Endodermal cell (in vitro differentiated cells): ENCODE results near the gene ADAMTS12. TPM values are rescaled to one million over a fixed set of nuclear protein-coding genes. Genes with fewer than 3 reads are reported as not detected.

ENCODE experiments used
- DNase-seq: peaks from one replicate; pipeline ENCODE4 v3.0.0-alpha.2; 2017
- H3K27ac ChIP-seq: 2 replicates; pipeline ENCODE4 v1.5.1; 2013; ENCODE audit warnings: mild to moderate bottlenecking, low read depth, low read length, moderate library complexity
- H3K27me3 ChIP-seq: 2 replicates; pipeline ENCODE4 v1.6.1; 2013; ENCODE audit warnings: mild to moderate bottlenecking, low read length, moderate library complexity; ENCODE audit not compliant: insufficient read depth, control insufficient read depth, poor library complexity, severe bottlenecking
- H3K36me3 ChIP-seq: 2 replicates; pipeline ENCODE4 v1.7.0; 2013; ENCODE audit warnings: mild to moderate bottlenecking, low read length, moderate library complexity; ENCODE audit not compliant: control insufficient read depth, insufficient read depth
- H3K4me1 ChIP-seq: one replicate; pipeline ENCODE4 v1.7.0; 2013; ENCODE audit warnings: low read length; ENCODE audit not compliant: control insufficient read depth, insufficient read depth
- H3K4me3 ChIP-seq: 2 replicates; pipeline ENCODE4 v1.5.1; 2013; ENCODE audit warnings: mild to moderate bottlenecking, low read length, moderate library complexity
- H3K9ac ChIP-seq: 2 replicates; pipeline ENCODE4 v1.6.1; 2013; ENCODE audit warnings: mild to moderate bottlenecking, low read length, moderate library complexity; ENCODE audit not compliant: poor library complexity, severe bottlenecking; ENCODE audit errors: extremely low read depth
- H3K9me3 ChIP-seq: 2 replicates; pipeline ENCODE4 v1.6.1; 2013; ENCODE audit warnings: mild to moderate bottlenecking, low read length, moderate library complexity; ENCODE audit not compliant: control insufficient read depth
- H3K27ac Mint-ChIP-seq: 2 replicates; pipeline ENCODE4 v1.8.0; 2020; ENCODE audit warnings: mixed read lengths
- H3K27me3 Mint-ChIP-seq: 2 replicates; pipeline ENCODE4 v1.8.0; 2021; ENCODE audit warnings: mild to moderate bottlenecking, mixed read lengths; ENCODE audit not compliant: insufficient read depth
- H3K36me3 Mint-ChIP-seq: 2 replicates; pipeline ENCODE4 v1.8.0; 2020; ENCODE audit warnings: low read depth, mixed read lengths
- H3K4me1 Mint-ChIP-seq: 2 replicates; pipeline ENCODE4 v1.8.0; 2020; ENCODE audit warnings: mixed read lengths
- H3K4me3 Mint-ChIP-seq: 2 replicates; pipeline ENCODE4 v1.8.0; 2020; ENCODE audit warnings: mild to moderate bottlenecking, moderate library complexity, mixed read lengths
- H3K9me3 Mint-ChIP-seq: 2 replicates; pipeline ENCODE4 v1.8.0; 2020; ENCODE audit warnings: mild to moderate bottlenecking, mixed read lengths
- CTCF ChIP-seq: fragments of 200-600 bp; sonication (generic); conservative IDR thresholded peaks from 2 replicates; pipeline ENCODE4 v1.5.0; 2021; ENCODE audit warnings: antibody characterized with exemption, mild to moderate bottlenecking
- WGBS, 2 experiments: methylation state at CpG; one replicate each; pipeline versions ENCODE4 v1.1.5 to v1.1.7; 2013; ENCODE audit warnings: missing lambda C conversion rate in 2 of 2, mixed read lengths in 1 of 2; ENCODE audit not compliant: insufficient coverage in 1 of 2, insufficient read length in 1 of 2; 5-methylcytosine and 5-hydroxymethylcytosine counted together
- total RNA-seq, 2 donors: library from RNA; stranded (reverse); fragmentation: NEBNext Ultra II Directional in 1 of 2; extraction: Animal tissue kit (Norgen Biotek cat#: 25700) in 1 of 2; gene quantifications; 2 replicates in 1 of 2; 3 replicates in 1 of 2; pipeline ENCODE4 v1.2.1, GENCODE V29; 2021

ADAMTS12 gene
- total RNA-seq, 2 donors from 2014 or later, result 80.2 to 123 TPM

GRCh38 chr5:33892620-33893137 lies 889 bp upstream of the ADAMTS12 start:
- Histone ChIP-seq H3K27ac (peak overlapping the region; percentile 36), H3K4me3 (peak overlapping the region; percentile 91), H3K9me3 (no peaks in the 10 kb centered on the region), H3K27me3 (no peaks in the 10 kb centered on the region), H3K9ac (peak overlapping the region; percentile 13), H3K4me1 (peaks cover 7% of the 10 kb centered on the region), H3K36me3 (no peaks in the 10 kb centered on the region)
- TF ChIP-seq CTCF, result no peak
- Mint-ChIP-seq H3K9me3 (no peaks in the 10 kb centered on the region), H3K4me1 (peaks cover 45% of the 10 kb centered on the region), H3K4me3 (peak overlapping the region; percentile 83), H3K27ac (peak overlapping the region; percentile 87), H3K27me3 (peaks cover 30% of the 10 kb centered on the region), H3K36me3 (peaks cover 4% of the 10 kb centered on the region)
- no peak for DNase-seq
- WGBS, 2 experiments, result 75 to 86% methylated on average over 5 of the region's 5 CpGs

DNA sequence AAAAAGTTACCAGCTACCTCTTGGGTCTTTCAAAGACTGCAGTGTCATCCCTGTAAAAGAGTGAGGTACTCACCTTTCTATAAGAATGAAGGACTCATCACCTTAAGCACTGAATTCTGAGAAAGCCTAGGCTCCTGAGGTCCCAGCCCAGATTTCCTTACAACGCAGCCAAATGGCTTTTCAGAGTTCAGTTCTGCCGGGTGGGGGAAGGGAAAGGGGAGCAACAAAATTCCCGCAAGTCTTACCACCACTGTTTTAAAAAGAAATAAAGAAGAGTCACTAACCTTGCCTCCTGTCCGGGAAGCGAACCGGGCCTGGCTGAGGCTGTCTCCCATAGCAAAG lies 373 bp downstream of the ADAMTS12 start:
- DNase-seq, result no peak
- H3K9me3 ChIP-seq, result no peaks in the 10 kb centered on the region
- Mint-ChIP-seq H3K27me3 (peaks cover 25% of the 10 kb centered on the region), H3K4me1 (peaks cover 49% of the 10 kb centered on the region), H3K4me3 (peak overlapping the region; percentile 83), H3K27ac (peak overlapping the region; percentile 78), H3K9me3 (no peaks in the 10 kb centered on the region), H3K36me3 (peaks cover 5% of the 10 kb centered on the region)
- no peaks in the 10 kb centered on the region for H3K36me3 ChIP-seq
- no peaks in the 10 kb centered on the region for H3K27me3 ChIP-seq
- H3K4me3 ChIP-seq, result peak overlapping the region; percentile 91
- H3K4me1 ChIP-seq, result peaks cover 10% of the 10 kb centered on the region
- no peak overlapping the region for H3K27ac ChIP-seq
- TF ChIP-seq CTCF, result no peak
- peak overlapping the region; percentile 52 for H3K9ac ChIP-seq
- WGBS, 2 experiments, result 4 to 7% methylated on average over 3 to 6 of the region's 6 CpGs

DNA sequence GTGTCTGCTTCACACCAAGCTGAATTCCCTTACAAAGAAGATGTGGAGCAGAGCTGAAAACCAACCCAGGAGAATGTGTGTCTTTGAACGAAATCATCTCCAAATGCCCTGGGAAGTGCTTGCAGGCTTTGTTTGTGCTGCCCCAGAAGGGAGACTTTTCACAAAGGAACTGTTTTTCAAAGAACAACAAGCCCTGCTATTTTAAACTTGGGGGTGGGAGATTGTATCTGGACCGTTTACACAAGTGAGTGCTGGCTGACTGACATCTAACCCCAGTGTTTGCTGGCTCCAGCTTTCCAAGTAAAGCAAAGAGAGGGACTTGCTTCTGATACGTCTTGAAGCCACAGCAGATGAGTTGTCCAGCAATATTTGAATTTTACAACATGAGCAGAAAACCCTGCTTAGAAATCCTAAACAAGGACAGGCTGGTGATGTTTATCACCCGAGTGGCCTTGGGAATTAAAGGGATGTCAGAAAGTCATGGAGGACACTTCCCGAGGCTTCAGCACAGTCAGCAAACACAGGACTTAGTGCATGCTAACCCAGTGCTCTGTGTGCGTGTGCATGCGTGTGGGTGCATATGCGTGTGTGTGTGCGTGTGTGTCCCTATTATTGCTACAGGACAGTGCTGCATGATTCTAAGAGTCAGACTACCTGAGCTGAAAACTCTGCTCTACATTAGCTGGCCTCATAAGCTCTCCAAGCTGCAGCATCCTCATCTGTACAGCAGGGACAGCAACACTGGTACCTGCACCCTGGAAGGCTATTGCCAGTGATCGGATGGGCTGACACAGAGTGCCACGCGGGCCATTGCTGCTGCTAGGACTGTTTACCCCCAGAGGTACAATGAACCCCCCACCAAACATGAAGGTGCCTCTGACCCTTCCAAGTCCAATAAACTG lies 1.4 kb downstream of the ADAMTS12 start:
- peaks cover 10% of the 10 kb centered on the region for H3K4me1 ChIP-seq
- peak; percentile 56 for DNase-seq

More for the DNA sequence above, 1.4 kb downstream of the ADAMTS12 start:
- no peaks in the 10 kb centered on the region for H3K27me3 ChIP-seq
- Mint-ChIP-seq H3K4me3 (peak overlapping the region; percentile 83), H3K27me3 (peaks cover 18% of the 10 kb centered on the region), H3K9me3 (no peaks in the 10 kb centered on the region), H3K36me3 (peaks cover 5% of the 10 kb centered on the region), H3K27ac (peak overlapping the region; percentile 78), H3K4me1 (peaks cover 58% of the 10 kb centered on the region)
- H3K9me3 ChIP-seq, result no peaks in the 10 kb centered on the region
- no peaks in the 10 kb centered on the region for H3K36me3 ChIP-seq
- peak overlapping the region; percentile 91 for H3K4me3 ChIP-seq
- H3K9ac ChIP-seq, result peak overlapping the region; percentile 52
- TF ChIP-seq CTCF, result peak; percentile 52
- WGBS, 2 experiments, result 56 to 66% methylated on average over 11 to 12 of the region's 12 CpGs
- no peak overlapping the region for H3K27ac ChIP-seq
